IPS DF 6.9 (cell line): ENCODE results near the gene GPR152.

ENCODE experiments used
- DNase-seq: peaks from one replicate; pipeline ENCODE4 v3.0.0-alpha.2; 2013; ENCODE audit warnings: low read depth, low spot score
- H3K27ac ChIP-seq: one replicate; pipeline ENCODE4 v1.5.1; 2013; ENCODE audit warnings: low read length, control low read depth
- H3K27me3 ChIP-seq: 2 replicates; pipeline ENCODE4 v1.6.1; 2013; ENCODE audit warnings: mild to moderate bottlenecking, low read length; ENCODE audit not compliant: control insufficient read depth, insufficient read depth
- H3K36me3 ChIP-seq: 2 replicates; pipeline ENCODE4 v1.6.1; 2013; ENCODE audit warnings: low read length; ENCODE audit not compliant: control insufficient read depth, insufficient read depth
- H3K4me1 ChIP-seq: 2 replicates; pipeline ENCODE4 v1.6.1; 2013; ENCODE audit warnings: low read length; ENCODE audit not compliant: control insufficient read depth, insufficient read depth
- H3K4me3 ChIP-seq: 2 replicates; pipeline ENCODE4 v1.5.1; 2013; ENCODE audit warnings: mild to moderate bottlenecking, low read length
- H3K9me3 ChIP-seq: 2 replicates; pipeline ENCODE4 v1.6.1; 2013; ENCODE audit warnings: low read length, inconsistent platforms; ENCODE audit not compliant: control insufficient read depth, insufficient read depth
- WGBS: extraction: QIAGEN DNeasy Blood & Tissue Kit; methylation state at CpG from one replicate; pipeline ENCODE4 v1.1.7; 2013; ENCODE audit warnings: mixed read lengths, missing lambda C conversion rate; ENCODE audit not compliant: insufficient read length, insufficient coverage; 5-methylcytosine and 5-hydroxymethylcytosine counted together

Gene GPR152

GRCh38 chr11:67420646-67421429 lies 31.7 kb downstream of the GPR152 start:
- H3K36me3 ChIP-seq = no peaks in the 10 kb centered on the region
- peaks cover 9% of the 10 kb centered on the region for H3K4me1 ChIP-seq
- no CpG with 5 or more reads among the region's 97 CpGs for WGBS
- H3K9me3 ChIP-seq = no peaks in the 10 kb centered on the region
- no peak overlapping the region for H3K27ac ChIP-seq
- peak overlapping the region; percentile 49; the same call in 1 of the 2 replicates for H3K4me3 ChIP-seq
- DNase-seq = no peak
- no peaks in the 10 kb centered on the region for H3K27me3 ChIP-seq

GRCh38 chr11:67420147-67420645 lies 32.3 kb downstream of the GPR152 start:
- WGBS = no CpG with 5 or more reads among the region's 15 CpGs
- DNase-seq = no peak
- H3K36me3 ChIP-seq = no peaks in the 10 kb centered on the region
- H3K27ac ChIP-seq = no peak overlapping the region
- H3K27me3 ChIP-seq = no peaks in the 10 kb centered on the region
- peak overlapping the region; percentile 49; the same call in 1 of the 2 replicates for H3K4me3 ChIP-seq
- peaks cover 9% of the 10 kb centered on the region for H3K4me1 ChIP-seq
- no peaks in the 10 kb centered on the region for H3K9me3 ChIP-seq

DNA sequence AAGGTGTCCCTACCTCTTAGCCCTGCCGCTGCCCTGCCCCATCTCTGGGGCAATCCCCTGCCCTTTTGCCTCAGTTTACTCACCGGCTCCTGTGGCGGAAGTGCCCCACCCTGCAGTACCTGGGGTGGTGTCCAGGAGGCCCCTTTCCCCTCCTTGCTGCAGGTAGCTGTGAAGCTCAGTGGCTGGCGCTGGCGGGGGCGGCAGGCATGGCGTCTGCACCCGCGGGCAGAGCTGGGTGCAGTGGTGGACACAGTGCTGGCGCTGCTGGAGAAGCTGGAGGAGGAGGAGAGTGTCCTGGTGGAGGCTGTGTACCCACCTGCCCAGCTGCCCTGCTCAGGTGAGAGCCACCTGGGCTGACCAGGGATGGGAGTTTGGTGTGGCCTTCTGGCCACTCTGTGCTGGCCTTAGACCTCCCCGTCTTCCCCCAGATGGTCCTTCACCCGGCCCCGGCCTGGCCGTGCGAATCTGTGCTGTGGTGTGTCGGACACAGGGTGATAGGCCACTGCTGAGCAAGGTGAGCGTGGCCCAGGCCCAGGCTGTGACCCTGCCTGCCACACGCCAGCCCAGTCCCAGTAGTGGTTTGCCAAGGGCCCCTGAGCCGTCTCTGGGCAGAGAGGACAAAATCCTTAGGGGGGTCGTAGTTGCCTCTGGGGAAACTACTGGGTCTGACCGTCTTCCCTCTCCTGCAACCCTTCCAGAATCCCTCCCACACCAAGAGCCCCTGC lies 33.0 kb downstream of the GPR152 start:
- H3K36me3 ChIP-seq = no peaks in the 10 kb centered on the region
- no peak overlapping the region for H3K27ac ChIP-seq
- no peaks in the 10 kb centered on the region for H3K9me3 ChIP-seq
- no CpG with 5 or more reads among the region's 21 CpGs for WGBS
- no peak overlapping the region for H3K4me3 ChIP-seq
- DNase-seq = no peak
- no peaks in the 10 kb centered on the region for H3K27me3 ChIP-seq
- peaks cover 9% of the 10 kb centered on the region for H3K4me1 ChIP-seq

DNA sequence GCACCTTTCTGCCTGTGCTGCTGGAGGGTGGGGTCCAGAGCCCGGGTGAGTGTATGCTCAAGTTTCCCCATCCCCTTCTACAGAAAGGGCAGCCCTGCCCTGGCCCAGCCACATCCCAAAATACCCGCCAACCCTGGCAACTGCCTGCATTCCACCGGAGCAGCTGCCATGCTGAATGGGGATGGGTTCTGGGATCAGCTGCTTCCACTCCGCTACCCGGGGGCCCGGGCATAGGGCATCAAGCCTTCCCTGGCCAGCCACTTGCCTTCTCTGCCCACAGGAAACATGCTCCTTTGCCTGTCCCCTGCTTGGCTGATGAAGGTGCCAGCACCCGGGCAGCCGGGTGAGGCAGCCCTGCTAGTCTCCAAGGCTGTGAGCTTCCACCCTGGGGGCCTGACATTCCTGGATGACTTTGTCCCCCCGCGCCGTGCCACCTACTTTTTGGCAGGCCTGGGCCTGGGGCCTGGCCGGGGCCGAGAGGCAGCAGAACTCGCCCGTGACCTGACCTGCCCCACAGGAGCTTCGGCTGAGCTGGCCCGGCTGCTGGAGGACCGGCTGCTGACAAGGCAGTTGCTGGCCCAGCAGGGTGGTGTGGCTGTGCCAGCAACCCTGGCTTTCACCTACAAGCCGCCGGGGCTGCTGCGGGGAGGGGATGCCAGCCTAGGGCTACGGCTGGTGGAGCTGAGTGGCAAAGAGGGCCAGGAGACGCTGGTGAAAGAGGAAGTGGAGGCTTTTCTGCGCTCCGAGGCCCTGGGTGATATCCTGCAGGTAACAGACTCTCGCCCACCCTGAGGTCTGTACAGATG lies 33.9 kb downstream of the GPR152 start:
- H3K36me3 ChIP-seq = no peaks in the 10 kb centered on the region
- no peaks in the 10 kb centered on the region for H3K27me3 ChIP-seq
- no CpG with 5 or more reads among the region's 26 CpGs for WGBS
- no peaks in the 10 kb centered on the region for H3K9me3 ChIP-seq
- peaks cover 9% of the 10 kb centered on the region for H3K4me1 ChIP-seq
- DNase-seq = no peak
- no peak overlapping the region for H3K4me3 ChIP-seq
- no peak overlapping the region for H3K27ac ChIP-seq

DNA sequence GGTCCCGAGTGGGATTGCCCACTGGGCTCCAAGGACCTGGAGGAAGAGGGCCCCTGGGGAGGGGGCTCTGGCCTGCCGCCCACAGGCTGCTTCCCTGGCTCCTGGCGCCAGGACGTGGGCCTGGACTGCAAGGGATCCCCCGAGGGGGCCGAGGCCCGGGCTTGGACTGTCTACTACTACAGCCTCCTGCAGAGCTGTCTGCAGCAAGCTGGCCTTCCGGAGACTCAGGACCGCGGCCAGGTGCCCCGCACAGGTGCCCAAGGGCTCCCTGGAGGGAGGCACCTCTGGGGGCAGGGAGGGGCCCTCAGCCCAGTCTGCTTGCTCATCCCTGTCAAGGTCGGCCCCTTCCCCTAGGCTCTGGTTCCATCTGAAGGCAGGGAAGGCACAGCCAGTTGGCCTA lies 35.1 kb downstream of the GPR152 start:
- Histone ChIP-seq H3K27me3 (no peaks in the 10 kb centered on the region), H3K27ac (no peak overlapping the region), H3K36me3 (no peaks in the 10 kb centered on the region), H3K4me3 (no peak overlapping the region), H3K9me3 (no peaks in the 10 kb centered on the region), H3K4me1 (peaks cover 9% of the 10 kb centered on the region)
- no CpG with 5 or more reads among the region's 12 CpGs for WGBS
- no peak for DNase-seq

GRCh38 chr11:67416416-67417335 lies 35.9 kb downstream of the GPR152 start:
- no peak overlapping the region for H3K27ac ChIP-seq
- DNase-seq = no peak
- peaks cover 9% of the 10 kb centered on the region for H3K4me1 ChIP-seq
- H3K27me3 ChIP-seq = no peaks in the 10 kb centered on the region
- no peak overlapping the region for H3K4me3 ChIP-seq
- no CpG with 5 or more reads among the region's 21 CpGs for WGBS
- H3K9me3 ChIP-seq = no peaks in the 10 kb centered on the region
- no peaks in the 10 kb centered on the region for H3K36me3 ChIP-seq

DNA sequence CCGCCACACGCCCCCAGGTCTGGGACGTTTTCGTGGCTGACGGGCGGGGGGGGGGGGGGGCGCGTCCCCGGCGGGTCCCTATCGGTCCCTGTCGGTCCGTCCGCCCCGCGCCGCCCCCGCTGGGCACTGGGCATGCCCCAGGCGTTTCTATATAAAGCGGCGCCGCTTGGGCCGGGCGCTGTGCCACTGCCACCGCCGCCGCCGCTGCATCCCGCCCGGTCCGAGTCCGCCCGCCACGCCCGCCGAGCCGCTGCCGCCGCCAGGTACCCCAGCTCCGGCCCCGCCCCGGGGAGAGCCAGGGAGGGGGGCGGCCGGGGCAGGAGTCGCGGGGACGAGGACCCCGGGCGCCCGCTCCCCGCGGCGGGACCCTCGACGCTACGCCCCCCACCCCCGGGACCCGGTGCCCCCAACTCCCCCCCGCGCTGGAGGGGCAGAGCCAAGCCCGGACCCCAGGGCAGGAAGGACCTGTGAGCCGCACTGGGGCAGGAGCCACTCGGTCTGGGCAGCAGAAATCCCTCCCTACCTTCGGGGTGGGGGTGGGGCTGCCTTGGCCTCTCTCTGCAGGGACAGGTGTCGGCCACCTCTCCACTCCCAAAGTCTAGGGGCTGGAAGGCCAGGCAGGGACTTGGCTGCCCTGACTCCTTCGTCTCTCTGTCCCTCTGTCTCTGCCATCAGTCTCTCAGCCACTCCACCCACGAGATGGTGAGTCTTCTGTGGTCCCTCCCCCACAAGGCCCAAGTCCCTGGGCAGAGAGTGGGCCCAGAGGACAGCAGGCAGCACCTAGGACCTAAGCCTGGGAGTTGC lies 36.8 kb downstream of the GPR152 start, which contains the start of gene CARNS1:
Gene CARNS1, plus strand, starts transcription at position 178 of the 804 bp plus-strand sequence. Its CDS starts 522 bp downstream, at position 700.
- no peaks in the 10 kb centered on the region for H3K27me3 ChIP-seq
- no peaks in the 10 kb centered on the region for H3K36me3 ChIP-seq
- no CpG with 5 or more reads among the region's 67 CpGs for WGBS
- no peaks in the 10 kb centered on the region for H3K9me3 ChIP-seq
- H3K4me1 ChIP-seq = peaks cover 9% of the 10 kb centered on the region
- no peak for DNase-seq
- peak within 1 kb of the TSS; percentile 51; the same call in 1 of the 2 replicates for H3K4me3 ChIP-seq
- no peak within 1 kb of the TSS for H3K27ac ChIP-seq

- peaks cover 11% of the 10 kb centered on the region for H3K4me1 ChIP-seq
- H3K9me3 ChIP-seq = no peaks in the 10 kb centered on the region
- no peak for DNase-seq
- H3K27me3 ChIP-seq = no peaks in the 10 kb centered on the region
- H3K36me3 ChIP-seq = no peaks in the 10 kb centered on the region
- H3K27ac ChIP-seq = no peak overlapping the region
- no peak overlapping the region for H3K4me3 ChIP-seq
- no CpG with 5 or more reads among the region's 2 CpGs for WGBS
Measured at GRCh38 chr11:67413266-67413849, 39.2 kb downstream of the GPR152 start.
